ENCODE measurements around the gene MTHFD1L.
"Not testable (repeated sequence)": the region's sequence is repeated elsewhere in the genome, so short reads cannot be mapped to it uniquely, and the experiment has no call there.

MTHFD1L gene

GRCh38 chr6:151071295-151071694 lies 205.8 kb downstream of the MTHFD1L start:
- Histone ChIP-seq H3K36me3 (ENCODE audit: control insufficient read depth, insufficient read depth, low read length) (peaks cover 3% of the 10 kb centered on the region), H3K4me3 (ENCODE audit: low read depth, low read length) (no peak overlapping the region), H3K9ac (ENCODE audit: low read depth, low read length) (no peak overlapping the region), H3K27me3 (ENCODE audit: control insufficient read depth, insufficient read depth, low read length) (no peaks in the 10 kb centered on the region), H3K9me3 (ENCODE audit: control insufficient read depth, insufficient read depth, low read length) (no peaks in the 10 kb centered on the region), H3K4me1 (ENCODE audit: control insufficient read depth, insufficient read depth, low read length) (no peaks in the 10 kb centered on the region)

DNA sequence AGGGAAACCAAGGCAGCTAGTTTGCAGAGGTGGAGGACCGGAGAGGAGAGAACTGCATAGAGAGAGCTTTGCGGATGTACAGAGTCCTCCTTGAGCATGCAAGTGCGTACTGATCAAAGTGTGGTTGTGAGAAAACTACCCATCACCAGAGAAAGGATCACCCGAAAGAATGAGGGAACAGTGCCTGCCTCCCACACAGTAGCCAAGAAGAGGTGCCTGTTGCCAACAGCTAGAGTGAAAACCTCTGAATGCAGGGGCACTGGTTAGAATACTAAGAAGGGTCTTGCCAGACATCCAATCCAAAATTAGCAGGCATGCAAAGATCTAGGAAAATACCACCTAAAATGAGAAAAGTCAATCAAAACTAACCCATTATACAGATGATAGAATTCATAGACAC lies 207.6 kb downstream of the MTHFD1L start:
- Histone ChIP-seq H3K9me3 (ENCODE audit: control insufficient read depth, insufficient read depth, low read length) (no peaks in the 10 kb centered on the region), H3K4me1 (ENCODE audit: control insufficient read depth, insufficient read depth, low read length) (no peaks in the 10 kb centered on the region), H3K9ac (ENCODE audit: low read depth, low read length) (no peak overlapping the region), H3K27me3 (ENCODE audit: control insufficient read depth, insufficient read depth, low read length) (no peaks in the 10 kb centered on the region), H3K36me3 (ENCODE audit: control insufficient read depth, insufficient read depth, low read length) (peaks cover 3% of the 10 kb centered on the region), H3K4me3 (ENCODE audit: low read depth, low read length) (no peak overlapping the region)

DNA sequence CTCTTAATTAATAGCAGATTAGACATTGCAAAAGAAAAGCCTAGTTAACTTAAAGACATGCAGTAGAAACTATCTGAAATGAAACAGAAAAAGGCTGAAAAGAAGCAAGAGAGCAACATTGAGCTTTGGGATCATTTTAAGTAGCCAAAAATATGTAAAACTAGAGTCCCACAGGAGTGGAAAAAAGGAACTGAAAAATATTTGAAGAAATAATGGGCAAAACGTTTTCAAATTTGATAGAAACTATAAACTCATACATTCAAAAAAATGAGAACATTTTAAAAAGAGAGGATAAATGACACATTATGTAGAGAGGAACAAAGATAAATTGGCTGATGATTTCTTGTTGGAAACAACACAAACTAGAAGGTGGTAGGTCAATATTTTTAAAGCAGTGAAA lies 208.2 kb downstream of the MTHFD1L start:
- Histone ChIP-seq H3K9me3 (ENCODE audit: control insufficient read depth, insufficient read depth, low read length) (no peaks in the 10 kb centered on the region), H3K27me3 (ENCODE audit: control insufficient read depth, insufficient read depth, low read length) (no peaks in the 10 kb centered on the region), H3K4me3 (ENCODE audit: low read depth, low read length) (no peak overlapping the region), H3K9ac (ENCODE audit: low read depth, low read length) (no peak overlapping the region), H3K4me1 (ENCODE audit: control insufficient read depth, insufficient read depth, low read length) (no peaks in the 10 kb centered on the region), H3K36me3 (ENCODE audit: control insufficient read depth, insufficient read depth, low read length) (peaks cover 3% of the 10 kb centered on the region)

GRCh38 chr6:151075005-151075404 lies 209.5 kb downstream of the MTHFD1L start:
- Histone ChIP-seq H3K9ac (ENCODE audit: low read depth, low read length) (no peak overlapping the region), H3K4me3 (ENCODE audit: low read depth, low read length) (no peak overlapping the region), H3K36me3 (ENCODE audit: control insufficient read depth, insufficient read depth, low read length) (no peaks in the 10 kb centered on the region), H3K27me3 (ENCODE audit: control insufficient read depth, insufficient read depth, low read length) (no peaks in the 10 kb centered on the region), H3K4me1 (ENCODE audit: control insufficient read depth, insufficient read depth, low read length) (no peaks in the 10 kb centered on the region), H3K9me3 (ENCODE audit: control insufficient read depth, insufficient read depth, low read length) (no peaks in the 10 kb centered on the region)

GRCh38 chr6:151075527-151075926 lies 210.0 kb downstream of the MTHFD1L start:
- Histone ChIP-seq H3K27me3 (ENCODE audit: control insufficient read depth, insufficient read depth, low read length) (no peaks in the 10 kb centered on the region), H3K4me1 (ENCODE audit: control insufficient read depth, insufficient read depth, low read length) (no peaks in the 10 kb centered on the region), H3K9ac (ENCODE audit: low read depth, low read length) (no peak overlapping the region), H3K36me3 (ENCODE audit: control insufficient read depth, insufficient read depth, low read length) (no peaks in the 10 kb centered on the region), H3K9me3 (ENCODE audit: control insufficient read depth, insufficient read depth, low read length) (no peaks in the 10 kb centered on the region), H3K4me3 (ENCODE audit: low read depth, low read length) (no peak overlapping the region)

DNA sequence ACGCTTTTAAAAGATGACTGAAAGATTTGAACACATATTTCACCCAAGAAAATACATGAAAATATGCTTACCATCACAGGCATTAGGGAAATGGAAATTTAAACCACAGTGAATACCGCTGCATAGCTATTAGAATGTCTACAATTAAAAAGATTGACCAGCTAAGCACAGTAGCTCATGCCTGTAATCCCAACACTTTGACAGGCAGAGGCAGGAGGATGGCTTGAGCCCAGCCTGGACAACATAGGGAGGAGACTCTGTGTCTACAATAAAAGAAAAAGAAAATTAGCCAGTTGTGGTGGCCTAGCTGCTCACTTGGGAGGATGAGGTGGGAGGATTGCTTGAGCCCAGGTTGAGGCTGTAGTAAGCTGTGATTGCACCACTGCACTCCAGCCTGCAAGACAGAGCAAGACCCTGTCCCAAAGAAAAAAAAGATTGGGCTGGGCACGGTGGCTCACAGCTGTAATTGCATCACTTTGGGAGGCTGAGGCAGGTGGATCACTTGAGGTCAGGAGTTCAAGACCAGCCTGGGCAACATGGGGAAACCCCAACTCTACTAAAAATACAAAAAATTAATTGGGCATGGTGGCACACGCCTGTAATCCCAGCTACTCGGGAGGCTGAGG lies 210.5 kb downstream of the MTHFD1L start:
- H3K9ac ChIP-seq (ENCODE audit: low read depth, low read length) = no peak overlapping the region

GRCh38 chr6:151078655-151079054 lies 213.2 kb downstream of the MTHFD1L start:
- no peak overlapping the region for H3K4me3 ChIP-seq (ENCODE audit: low read depth, low read length)
- H3K27me3 ChIP-seq (ENCODE audit: control insufficient read depth, insufficient read depth, low read length) = no peaks in the 10 kb centered on the region
- H3K9ac ChIP-seq (ENCODE audit: low read depth, low read length) = no peak overlapping the region
- no peaks in the 10 kb centered on the region for H3K4me1 ChIP-seq (ENCODE audit: control insufficient read depth, insufficient read depth, low read length)
- no peaks in the 10 kb centered on the region for H3K9me3 ChIP-seq (ENCODE audit: control insufficient read depth, insufficient read depth, low read length)
- no peaks in the 10 kb centered on the region for H3K36me3 ChIP-seq (ENCODE audit: control insufficient read depth, insufficient read depth, low read length)

More for the DNA sequence above, 210.5 kb downstream of the MTHFD1L start:
- H3K4me1 ChIP-seq (ENCODE audit: control insufficient read depth, insufficient read depth, low read length) = no peaks in the 10 kb centered on the region
- H3K4me3 ChIP-seq (ENCODE audit: low read depth, low read length) = no peak overlapping the region
- H3K9me3 ChIP-seq (ENCODE audit: control insufficient read depth, insufficient read depth, low read length) = no peaks in the 10 kb centered on the region
- no peaks in the 10 kb centered on the region for H3K27me3 ChIP-seq (ENCODE audit: control insufficient read depth, insufficient read depth, low read length)
- H3K36me3 ChIP-seq (ENCODE audit: control insufficient read depth, insufficient read depth, low read length) = no peaks in the 10 kb centered on the region

- Histone ChIP-seq H3K9me3 (ENCODE audit: control insufficient read depth, insufficient read depth, low read length) (no peaks in the 10 kb centered on the region), H3K4me1 (ENCODE audit: control insufficient read depth, insufficient read depth, low read length) (no peaks in the 10 kb centered on the region), H3K27me3 (ENCODE audit: control insufficient read depth, insufficient read depth, low read length) (no peaks in the 10 kb centered on the region), H3K9ac (ENCODE audit: low read depth, low read length) (no peak overlapping the region), H3K4me3 (ENCODE audit: low read depth, low read length) (no peak overlapping the region), H3K36me3 (ENCODE audit: control insufficient read depth, insufficient read depth, low read length) (no peaks in the 10 kb centered on the region)
Observed at GRCh38 chr6:151081656-151082055, 216.2 kb downstream of the MTHFD1L start.

- no peak overlapping the region for H3K4me3 ChIP-seq (ENCODE audit: low read depth, low read length)
- H3K27me3 ChIP-seq (ENCODE audit: control insufficient read depth, insufficient read depth, low read length) = no peaks in the 10 kb centered on the region
- no peaks in the 10 kb centered on the region for H3K4me1 ChIP-seq (ENCODE audit: control insufficient read depth, insufficient read depth, low read length)
- H3K36me3 ChIP-seq (ENCODE audit: control insufficient read depth, insufficient read depth, low read length) = no peaks in the 10 kb centered on the region
- no peaks in the 10 kb centered on the region for H3K9me3 ChIP-seq (ENCODE audit: control insufficient read depth, insufficient read depth, low read length)
- H3K9ac ChIP-seq (ENCODE audit: low read depth, low read length) = no peak overlapping the region
Observed at GRCh38 chr6:151082079-151082478, 216.6 kb downstream of the MTHFD1L start.

GRCh38 chr6:151084275-151084674 lies 218.8 kb downstream of the MTHFD1L start:
- Histone ChIP-seq H3K4me3 (ENCODE audit: low read depth, low read length) (no peak overlapping the region), H3K27me3 (ENCODE audit: control insufficient read depth, insufficient read depth, low read length) (no peaks in the 10 kb centered on the region), H3K9ac (ENCODE audit: low read depth, low read length) (no peak overlapping the region), H3K9me3 (ENCODE audit: control insufficient read depth, insufficient read depth, low read length) (no peaks in the 10 kb centered on the region), H3K36me3 (ENCODE audit: control insufficient read depth, insufficient read depth, low read length) (no peaks in the 10 kb centered on the region), H3K4me1 (ENCODE audit: control insufficient read depth, insufficient read depth, low read length) (peaks cover 4% of the 10 kb centered on the region)

DNA sequence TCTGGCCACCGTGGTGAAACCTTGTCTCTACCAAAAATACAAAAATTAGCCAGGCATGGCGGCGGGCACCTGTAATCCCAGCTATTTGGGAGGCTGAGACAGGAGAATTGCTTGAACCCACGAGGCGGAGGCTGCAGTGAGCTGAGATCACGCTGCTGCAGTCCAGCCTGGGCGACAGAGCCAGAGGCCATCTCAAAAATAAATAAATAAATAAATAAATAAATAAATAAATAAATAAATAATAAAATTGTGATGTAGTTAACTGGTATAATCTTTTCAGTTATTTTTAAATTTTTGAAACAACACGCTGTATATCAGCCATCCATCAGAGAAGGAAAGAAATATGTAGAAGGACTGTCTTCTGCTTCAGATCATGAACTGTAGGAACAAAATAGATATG lies 221.6 kb downstream of the MTHFD1L start:
- not testable (repeated sequence) for H3K9ac ChIP-seq (ENCODE audit: low read depth, low read length); H3K36me3 ChIP-seq (ENCODE audit: control insufficient read depth, insufficient read depth, low read length); H3K4me3 ChIP-seq (ENCODE audit: low read depth, low read length); H3K4me1 ChIP-seq (ENCODE audit: control insufficient read depth, insufficient read depth, low read length); H3K27me3 ChIP-seq (ENCODE audit: control insufficient read depth, insufficient read depth, low read length); H3K9me3 ChIP-seq (ENCODE audit: control insufficient read depth, insufficient read depth, low read length)

GRCh38 chr6:151087861-151088598 lies 222.5 kb downstream of the MTHFD1L start:
- no peaks in the 10 kb centered on the region for H3K36me3 ChIP-seq (ENCODE audit: control insufficient read depth, insufficient read depth, low read length)
- no peaks in the 10 kb centered on the region for H3K9me3 ChIP-seq (ENCODE audit: control insufficient read depth, insufficient read depth, low read length)
- no peaks in the 10 kb centered on the region for H3K27me3 ChIP-seq (ENCODE audit: control insufficient read depth, insufficient read depth, low read length)
- H3K4me3 ChIP-seq (ENCODE audit: low read depth, low read length) = no peak overlapping the region
- H3K4me1 ChIP-seq (ENCODE audit: control insufficient read depth, insufficient read depth, low read length) = peaks cover 8% of the 10 kb centered on the region
- H3K9ac ChIP-seq (ENCODE audit: low read depth, low read length) = no peak overlapping the region
